CD4-positive, alpha-beta T cell treated with Interleukin-17A for 1 hour (primary cell): ENCODE data around the gene KAZN.
"Not testable (repeated sequence)": the region's sequence is repeated elsewhere in the genome, so short reads cannot be mapped to it uniquely, and the experiment has no call there.

Source experiments
- DNase-seq: peaks from one replicate; pipeline ENCODE4 v3.0.0-alpha.2; 2020

The KAZN gene

DNA sequence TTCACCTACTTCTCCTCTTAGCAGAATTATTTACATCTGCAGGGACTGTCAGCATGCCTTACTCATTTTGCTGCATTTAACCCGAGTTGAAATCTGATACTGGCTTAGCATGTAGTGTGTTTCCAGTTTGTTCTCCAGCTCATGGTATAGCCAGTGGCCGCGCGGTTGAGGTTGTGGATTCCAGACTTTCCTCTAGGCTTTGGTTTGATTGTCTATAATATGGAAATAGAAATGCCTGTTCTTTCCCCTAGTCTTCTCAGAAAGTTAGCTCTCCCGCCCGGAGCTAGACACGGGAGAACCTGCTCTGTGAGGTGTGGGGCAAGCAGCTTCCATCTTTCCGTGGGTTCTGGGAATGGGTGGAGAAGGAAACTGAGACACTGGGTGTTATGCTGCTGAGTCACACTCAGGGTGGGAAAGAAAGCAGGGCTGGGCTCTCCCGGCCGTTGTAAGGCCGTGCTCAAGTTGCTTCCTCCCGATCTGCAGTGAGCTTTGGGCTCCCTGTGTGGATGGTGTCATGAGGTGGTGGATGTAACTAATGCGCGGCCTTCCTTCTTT lies 348.3 kb downstream of the KAZN start:
- DNase-seq: no peak

DNA sequence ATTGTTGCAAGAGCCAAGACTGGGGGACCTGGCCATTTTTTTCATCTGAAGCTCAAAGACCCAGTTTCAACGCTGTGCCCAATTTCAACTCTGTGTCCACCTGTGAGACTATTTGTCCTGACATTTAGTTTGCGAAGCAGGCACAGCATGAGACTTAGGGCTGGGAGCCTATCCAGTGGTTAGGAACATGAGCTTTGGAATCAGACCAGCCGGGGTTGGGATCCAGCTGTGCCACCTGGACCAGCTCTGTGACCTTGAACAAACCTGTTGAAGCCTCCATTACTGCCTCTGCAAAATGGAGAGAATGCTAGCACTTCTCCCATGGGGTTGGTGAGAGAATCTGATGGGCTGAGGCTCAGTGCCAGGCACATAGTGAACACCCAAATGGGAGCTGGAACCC lies 348.9 kb downstream of the KAZN start:
- no peak for DNase-seq

DNA sequence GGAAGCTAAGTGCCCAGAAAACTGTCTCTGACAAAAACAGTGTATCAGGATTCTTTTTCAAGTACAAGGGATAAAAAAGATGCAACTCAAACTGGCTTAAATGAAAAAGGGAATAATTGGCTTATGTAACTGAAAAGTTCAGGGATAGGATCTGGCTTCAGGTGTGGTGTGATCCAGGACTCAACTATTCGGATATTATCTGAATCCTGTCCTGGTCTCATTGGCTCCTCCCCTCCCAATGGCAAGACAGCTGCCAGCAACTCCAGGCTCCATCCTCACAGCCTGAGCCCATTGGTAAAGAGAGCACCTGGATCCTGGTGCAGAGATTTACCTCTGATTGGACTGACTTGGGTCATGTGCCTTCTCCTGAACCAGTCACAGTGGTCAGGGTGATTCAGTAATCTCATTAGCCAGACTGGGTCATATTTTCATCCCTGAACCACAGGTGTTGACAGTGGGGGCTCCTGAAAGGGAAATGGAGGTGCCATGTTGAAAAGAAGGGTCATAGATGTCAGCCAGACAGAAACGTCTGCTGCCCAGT lies 349.7 kb downstream of the KAZN start:
- DNase-seq: no peak

DNA sequence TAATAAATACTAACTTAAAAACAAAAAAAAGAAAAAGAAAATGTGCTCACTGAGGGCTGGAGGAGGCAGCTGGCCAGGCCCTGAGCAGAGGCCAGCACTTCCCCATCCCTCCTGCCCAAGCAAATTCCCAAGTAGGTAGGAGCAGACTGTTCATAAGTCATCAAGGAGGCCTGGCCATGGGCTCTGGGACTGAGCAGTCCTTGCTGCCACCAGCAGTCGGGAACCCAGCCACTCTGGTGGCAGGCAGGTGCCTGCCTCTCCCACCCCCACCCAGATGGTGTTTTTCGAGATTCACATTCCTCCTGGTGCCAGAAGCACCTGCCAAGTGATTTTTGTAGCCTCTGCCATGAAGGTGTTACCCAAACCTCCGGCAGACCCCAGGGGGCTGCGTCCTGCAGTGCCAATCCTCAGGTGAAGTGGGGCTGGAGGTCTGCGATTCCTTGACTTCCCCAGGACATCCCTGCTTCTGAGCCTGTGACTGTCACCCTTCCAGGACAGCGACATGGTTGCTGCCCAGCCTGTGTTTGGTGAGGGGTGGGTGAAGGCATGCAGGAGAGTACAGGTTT lies 350.9 kb downstream of the KAZN start:
- DNase-seq: no peak

DNA sequence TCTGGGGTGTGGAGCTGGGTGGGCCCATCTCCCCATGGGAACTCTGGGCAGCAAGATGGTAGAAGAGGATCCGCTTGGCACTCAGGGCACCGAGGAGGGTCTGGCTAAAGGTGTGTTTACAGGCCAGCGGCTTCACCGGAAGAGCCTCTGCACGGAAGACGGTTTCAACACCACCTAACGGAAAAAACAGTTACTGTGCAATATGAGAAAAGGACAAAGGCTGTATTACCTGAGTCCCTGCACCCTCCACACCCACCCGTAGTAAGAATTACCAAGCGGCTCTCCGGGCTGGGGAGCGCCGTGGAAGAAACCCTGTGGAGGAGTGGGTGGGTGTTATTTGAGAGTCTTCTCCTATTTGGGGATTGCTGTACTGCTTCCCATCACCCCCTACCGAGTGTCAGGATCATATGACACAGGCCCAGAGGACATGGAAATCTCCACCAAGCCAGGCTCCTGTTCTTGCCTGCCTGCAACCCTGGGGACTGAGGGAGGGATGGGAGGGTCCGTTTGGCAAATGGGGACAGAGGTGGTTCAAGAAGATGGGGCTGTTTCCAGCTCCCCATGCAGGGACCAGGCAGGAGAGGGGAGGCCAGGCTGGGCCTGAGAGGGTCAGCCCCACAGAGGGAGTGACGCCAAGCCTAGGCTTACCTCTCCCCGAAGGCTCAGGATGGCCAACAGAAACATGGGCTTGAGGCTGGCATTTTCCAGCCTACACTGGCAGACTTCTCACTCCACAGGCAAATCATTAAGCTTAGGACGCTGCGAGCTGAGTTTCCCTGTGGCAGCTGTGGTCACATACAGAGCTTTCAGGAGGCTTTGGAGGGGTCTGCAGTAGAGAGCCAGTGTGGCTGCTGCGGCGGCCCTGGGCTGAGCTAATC lies 351.6 kb downstream of the KAZN start:
- no peak for DNase-seq

DNA sequence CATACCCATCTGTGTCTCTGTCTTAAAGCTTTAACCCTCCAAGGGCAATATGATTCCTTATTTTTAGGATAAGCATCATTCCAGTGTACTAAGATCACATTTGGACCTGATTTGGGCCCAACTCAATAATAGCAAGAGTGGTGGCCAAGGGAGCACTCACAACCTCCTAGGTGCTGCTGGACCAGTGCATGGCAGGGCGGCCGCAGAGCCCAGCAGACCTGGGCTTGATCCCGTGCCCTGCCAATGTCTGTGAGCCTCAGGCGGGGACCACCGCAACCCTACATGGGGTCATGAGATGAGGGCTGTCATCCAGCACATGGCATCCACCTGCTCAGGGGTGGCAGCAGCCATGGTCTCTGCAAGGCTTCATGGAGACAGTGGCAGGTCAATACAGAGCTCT lies 353.3 kb downstream of the KAZN start:
- DNase-seq: no peak

DNA sequence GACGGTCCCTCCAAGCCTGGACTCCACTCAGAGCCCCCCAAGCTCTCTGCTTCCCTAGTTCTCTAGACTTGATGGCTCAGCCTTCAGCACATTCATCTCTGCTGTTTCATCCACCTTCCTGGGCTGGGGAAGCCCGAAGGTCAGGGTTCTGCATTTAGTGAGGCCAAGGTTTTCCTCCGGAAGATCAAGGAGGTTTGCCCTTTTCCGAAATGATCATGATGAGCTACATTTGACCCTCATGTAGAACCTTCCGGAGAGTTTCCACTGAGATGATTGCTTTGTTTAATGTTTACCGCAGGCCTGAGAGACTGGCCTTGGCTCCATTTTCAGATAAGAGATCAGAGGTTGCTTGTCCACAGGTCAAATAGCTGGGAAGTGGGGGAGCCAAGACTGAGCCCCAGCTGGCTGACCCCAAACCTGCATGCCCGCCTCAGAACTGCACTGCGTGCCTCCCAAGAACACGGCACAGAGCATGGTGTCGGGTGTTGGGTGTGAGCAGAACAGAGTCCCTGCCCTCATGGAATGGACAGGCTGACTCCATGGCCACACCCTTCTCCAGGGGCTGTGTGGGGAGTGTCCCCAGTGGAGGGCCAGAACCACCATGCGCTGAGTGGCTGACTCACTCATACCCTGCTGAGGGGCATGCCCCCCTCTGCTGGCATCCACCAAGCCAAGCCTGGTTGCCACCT lies 354.3 kb downstream of the KAZN start:
- no peak for DNase-seq

DNA sequence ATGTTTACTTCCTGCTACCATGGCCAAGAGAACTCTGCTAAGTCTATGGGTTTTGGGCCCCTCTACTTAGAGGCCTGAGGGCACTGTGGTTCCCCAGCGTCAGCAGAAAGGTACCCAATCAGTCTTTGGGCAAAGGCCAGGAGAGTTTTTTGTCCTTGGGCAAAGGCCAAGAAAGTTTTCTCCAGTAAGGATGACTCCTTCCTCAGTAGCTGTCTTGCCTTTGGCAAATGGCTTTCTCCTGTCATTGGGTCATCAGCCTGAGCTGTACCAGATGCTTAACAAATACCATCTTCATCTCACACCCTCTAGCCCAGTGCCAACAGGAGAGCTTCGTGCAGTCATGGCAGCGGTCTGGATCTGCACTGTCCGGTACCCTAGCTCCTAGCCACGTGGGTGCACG lies 355.7 kb downstream of the KAZN start:
- DNase-seq: no peak

DNA sequence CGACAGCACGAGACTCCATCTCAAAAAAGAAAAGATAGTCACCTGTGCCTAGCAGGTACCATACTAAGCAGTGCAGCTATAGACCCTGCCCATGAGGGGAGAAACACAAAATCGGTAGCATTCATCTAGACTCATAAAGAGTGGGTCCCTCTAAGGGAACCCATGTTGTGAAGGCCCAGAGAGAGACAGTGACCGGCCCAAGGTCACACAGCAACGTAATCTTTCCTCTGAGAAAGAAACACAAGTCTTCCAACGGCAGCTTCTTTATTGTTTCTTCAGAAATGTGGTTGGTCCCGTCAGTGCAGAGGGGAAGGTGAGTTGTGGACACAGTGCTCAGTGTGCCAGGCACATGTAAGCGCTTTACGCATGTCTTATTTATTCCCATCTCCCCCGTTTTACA lies 356.4 kb downstream of the KAZN start:
- DNase-seq: no peak

DNA sequence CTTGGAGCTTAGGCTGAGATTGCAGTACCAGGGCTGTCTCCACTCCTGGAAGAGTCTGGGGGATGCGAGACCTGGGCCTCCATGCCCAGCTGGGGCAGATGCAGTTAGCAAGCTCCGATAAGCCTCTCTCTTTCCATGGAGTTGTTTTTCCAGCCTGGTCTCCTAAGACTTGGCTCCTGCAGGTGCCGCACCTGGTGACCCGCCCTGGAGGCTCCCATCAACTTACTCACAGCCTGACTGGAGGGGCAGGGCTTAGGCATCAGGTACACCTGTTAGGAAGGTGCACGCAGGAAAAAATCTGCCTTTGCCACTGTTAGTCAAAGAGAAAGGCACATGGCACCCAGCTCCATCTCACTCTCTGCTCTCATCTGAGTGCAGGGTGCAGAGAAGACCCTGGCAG lies 356.9 kb downstream of the KAZN start:
- no peak for DNase-seq

DNA sequence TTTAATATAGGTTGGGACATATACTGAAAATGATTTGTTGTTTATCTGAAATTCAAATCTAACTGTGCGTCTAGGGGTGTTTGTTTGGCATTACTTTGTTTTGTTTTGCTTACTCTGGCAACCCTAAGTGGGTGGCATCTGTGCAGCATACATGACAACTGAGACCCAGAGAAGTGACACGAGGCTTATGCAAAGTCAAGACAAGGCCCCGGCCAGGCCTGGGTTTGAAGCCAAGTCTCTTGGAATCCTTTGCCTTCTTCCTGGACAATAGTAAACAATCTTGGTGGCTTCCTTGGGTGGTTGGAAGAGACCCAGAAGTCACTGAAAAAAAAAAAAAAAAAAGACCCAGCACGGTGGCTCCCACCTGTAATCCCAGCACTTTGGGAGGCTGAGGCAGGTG lies 357.5 kb downstream of the KAZN start:
- DNase-seq: no peak

DNA sequence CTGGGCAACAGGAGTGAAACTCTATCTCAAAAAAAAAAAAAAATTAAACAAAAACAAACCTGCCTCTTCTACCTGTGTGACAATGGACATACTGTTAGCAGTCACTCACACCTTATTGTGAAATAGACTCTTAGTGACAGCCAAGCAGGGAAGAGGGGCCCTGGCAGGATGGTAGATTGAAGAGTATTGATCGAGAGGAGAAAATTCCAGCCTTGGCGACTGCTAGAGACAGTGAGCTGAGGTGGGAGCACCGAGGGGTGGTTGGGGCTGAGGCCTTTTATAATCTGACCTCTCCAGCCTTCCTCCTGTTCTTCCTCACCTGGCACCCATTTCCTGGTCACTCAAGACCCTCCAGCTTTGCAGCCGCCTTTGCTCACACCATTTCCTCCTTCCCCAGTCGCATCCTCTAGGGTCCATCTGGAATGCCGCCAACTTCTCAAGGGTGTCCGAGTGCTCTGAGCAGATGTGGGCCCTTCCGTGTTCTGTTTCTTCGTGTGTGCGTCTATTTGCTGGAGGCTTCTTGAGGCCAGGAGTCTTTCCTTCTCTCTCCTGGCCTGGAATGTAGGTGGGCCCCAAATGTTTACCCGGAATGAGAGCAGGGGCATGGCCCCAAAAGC lies 358.2 kb downstream of the KAZN start:
- no peak for DNase-seq

DNA sequence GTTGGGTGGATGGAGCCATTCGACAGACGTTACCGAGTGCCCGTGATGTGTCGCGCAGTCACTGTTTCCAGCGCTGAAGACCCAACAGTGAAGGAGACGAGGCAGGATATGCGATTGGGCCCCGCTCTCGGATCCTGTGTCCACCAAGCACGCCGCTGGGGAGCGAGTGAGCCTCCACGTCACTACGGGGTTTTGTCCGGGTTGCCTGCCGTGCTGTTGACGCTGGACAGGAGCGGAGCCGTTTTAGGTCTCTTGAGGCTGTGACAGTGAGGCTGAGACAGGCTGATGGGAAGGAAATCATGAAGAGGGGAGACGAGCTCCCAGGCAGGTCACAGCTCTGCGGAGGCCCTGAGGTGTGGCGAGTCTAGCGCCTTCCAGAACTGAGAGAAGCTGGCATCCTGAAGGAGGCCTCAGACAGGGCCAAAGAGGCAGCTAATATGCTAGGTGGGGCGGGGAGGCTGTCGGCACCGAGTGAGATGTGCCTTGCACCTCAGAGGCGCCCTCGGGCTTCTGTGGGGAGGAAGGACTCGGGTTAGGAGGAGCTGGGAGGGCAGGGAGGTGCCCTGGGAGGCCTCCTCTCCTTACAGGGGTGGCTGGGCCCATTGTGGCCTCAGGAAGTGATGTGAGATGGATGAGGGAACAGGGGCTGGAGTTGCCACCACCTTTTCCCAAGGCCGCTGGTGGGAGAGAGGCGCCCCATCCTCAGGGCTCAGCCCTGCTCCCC lies 359.1 kb downstream of the KAZN start:
- no peak for DNase-seq

DNA sequence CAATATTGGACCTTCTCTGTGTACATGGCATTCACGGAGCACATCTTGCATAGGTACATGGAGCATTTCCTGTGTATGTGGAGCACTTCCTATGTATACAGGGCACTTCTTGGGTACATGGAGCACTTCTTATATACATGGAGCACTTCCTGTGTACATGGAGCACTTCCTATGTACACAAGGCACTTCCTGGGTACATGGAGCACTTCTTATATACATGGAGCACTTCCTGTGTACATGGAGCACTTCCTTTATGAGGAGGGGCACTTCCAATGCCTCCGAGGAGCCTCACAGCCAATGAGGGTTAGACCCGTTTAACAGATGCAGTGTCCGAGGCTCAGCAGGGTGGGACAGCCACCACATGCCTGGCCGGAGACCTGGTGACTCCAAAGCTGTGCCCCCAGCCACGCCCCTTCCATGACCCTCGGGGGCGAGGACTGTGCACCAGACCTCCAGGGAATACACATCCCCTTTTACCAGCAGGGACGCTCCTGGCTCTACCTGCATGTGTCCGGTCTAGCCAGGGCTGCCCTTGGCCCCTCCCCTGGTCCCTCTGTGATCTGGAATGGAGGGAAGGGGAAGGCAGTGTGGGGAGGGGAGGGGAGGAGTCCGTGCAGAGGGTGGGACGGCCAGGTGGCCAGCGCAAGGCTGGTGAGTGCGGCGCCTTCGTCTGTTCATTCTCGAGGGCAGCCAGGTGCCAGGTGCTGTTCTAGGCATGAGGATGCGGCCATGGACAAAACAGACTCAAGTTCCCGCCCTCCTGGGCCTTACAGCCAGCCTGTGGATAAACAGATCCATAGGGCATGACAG lies 360.0 kb downstream of the KAZN start:
- no peak for DNase-seq

DNA sequence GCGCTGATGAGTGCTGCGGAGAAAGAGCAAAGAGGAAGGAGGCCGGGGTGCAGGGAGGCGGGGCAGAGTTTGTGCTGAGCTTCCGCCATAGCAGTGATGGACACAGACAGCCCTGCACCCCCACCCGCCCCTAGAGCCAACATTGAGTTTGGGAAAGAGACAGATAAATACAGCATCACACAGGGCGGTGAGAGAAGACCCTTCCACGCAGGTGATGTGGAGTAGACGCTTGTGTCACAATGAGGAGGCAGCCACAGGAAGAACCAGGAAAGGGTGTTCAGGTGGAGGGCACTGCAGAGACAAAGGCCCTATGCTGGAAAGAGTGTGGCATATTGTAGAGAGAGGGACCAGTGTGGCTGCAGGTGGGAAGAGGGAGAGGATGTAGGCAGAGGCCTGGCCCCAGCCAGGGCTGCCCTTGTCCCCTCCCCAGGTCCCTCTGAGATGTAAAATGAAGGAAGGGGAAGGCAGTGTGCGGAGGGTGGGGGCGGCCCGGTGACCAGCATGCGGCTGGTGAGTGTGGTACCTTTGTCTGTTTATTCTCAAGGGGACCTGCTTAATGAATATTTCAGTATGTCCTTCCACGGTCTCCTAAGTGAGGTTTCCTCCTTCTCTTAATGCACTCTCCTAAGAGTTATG lies 360.7 kb downstream of the KAZN start:
- no peak for DNase-seq

DNA sequence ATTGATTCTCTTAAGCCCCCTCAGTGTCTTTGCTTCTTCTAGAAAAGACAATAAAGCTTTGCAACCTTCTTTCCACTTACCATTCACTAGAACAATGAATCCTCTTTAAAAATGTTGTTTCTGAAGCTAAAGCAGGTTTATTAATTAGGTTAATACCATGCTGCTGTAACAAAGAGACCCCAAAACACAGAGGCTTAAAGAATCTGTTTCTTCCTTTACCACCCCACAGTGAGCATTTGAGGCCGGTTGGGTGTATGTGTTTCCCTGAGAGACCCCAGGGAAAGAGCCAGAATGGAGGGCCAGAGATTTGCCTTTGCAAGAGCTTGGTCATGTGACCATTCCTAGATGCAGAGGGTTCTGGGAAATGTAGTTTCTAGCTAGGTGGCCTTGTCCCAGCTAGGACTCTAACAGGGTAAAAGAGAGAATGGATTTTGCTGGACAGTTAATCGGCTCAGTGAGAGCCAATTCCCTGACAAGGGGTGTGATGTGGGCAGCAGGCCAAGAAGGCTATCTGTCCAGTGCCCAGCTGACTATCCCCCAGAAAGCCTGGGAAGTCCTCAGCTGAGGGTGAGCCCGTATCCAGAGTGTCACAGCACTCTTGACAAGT lies 363.3 kb downstream of the KAZN start:
- no peak for DNase-seq

DNA sequence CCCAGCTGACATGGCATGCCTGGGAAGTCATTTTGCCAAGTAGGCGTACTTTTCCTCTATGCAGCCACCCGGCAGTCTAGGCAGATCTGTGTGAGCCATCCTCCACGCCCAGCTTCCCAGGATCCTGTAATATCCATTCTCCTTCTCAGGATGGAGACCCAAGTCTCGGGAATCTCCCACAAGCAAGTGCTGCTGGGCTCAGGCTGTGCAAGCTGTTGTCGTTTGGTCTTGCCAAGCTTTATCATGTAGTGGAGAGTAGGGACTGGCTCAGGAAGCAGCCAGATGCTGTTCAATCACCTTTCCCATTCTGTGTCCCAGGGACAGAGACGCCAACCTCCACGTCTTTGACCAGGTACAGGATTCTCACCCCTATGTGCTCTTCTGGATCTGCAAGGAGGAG lies 363.9 kb downstream of the KAZN start:
- DNase-seq: no peak

DNA sequence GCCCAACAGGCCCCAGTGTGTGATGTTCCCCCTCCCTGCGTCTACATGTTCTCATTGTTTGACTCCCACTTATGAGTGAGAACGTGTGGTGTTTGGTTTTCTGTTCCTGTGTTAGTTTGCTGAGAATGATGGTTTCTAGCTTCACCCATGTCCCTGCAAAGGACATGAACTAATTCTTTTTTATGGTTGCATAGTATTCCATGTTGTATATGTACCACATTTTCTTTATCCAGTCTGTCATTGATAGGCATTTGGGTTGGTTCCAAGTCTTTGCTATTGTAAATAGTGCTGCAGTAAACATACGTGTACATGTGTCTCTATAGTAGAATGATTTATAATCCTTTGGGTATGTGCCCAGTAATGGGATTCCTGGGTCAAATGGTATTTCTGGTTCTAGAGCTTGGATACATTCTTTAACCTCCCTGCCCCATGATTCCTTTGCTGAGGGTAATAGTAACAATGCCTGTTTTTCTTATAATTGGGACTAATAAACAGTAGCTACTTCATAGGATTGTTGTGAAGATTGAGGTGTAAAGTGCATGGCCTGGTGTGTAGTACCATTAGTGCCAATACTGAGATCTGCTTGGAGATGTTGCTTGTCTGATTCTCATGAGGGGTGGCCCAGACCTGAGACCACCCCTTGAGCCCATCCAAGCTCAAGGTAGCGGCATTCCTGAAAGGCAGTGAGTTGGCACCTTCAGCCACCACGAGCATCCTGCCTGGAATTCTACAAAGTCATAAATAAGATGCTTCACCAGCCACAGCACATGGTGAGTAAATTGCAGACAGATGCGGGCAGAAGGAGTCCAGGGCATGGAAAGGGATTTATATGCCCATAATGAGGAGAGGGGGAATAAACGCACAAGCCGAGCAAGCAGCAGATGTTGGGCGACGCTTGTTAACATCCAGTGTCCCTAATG lies 365.6 kb downstream of the KAZN start:
- DNase-seq: not testable (repeated sequence)

DNA sequence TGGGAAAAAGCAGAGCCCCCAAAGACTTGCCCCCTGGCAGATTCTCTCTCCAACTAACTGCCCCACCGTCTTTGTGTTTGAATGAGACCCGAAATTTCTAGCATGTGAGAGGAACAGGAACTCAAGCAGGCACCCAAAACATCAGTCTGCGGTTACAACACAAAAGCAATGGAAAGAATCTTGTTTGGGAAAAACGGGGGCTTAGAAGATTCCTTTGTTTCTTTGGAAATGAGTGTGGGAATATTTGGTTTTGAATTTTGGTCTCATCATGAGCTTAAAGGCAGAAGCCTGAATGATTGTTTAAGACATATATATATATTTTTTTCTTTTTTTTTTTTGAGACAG lies 366.2 kb downstream of the KAZN start:
- DNase-seq: no peak
